Spleen (tissue), 7 donors: Measurements from ENCODE around the gene C2orf69.

Experiments used
- CTCF ChIP-seq, 11 experiments: fragments of 200-600 bp in 7 of 11; fragments of 450-650 bp in 4 of 11; sonication (generic) in 4 of 11; IDR thresholded peaks in 8 of 11; conservative IDR thresholded peaks in 3 of 11; 1 replicate in 7 of 11; 2 replicates in 4 of 11; pipeline versions ENCODE4 v1.4.0 to v1.8.0; 2016 to 2021; ENCODE audit warnings: antibody characterized with exemption in 11 of 11, inconsistent platforms in 4 of 11, mild to moderate bottlenecking in 1 of 11
- POLR2A ChIP-seq, 3 donors: fragments of 450-650 bp; IDR thresholded peaks; one replicate each; pipeline ENCODE4 v1.5.1; 2017; ENCODE audit warnings: antibody characterized with exemption in 3 of 3, mild to moderate bottlenecking in 1 of 3
- POLR2AphosphoS5 ChIP-seq, 3 donors: sonication (generic); formaldehyde crosslinking; IDR thresholded peaks; one replicate each; pipeline ENCODE4 v1.5.1; 2017; ENCODE audit warnings: antibody characterized with exemption in 3 of 3
- donor health status: DM: no; HTN: no; CAD: no; lungs with moderate emphysema.
- donor health status: DM: no; HTN: no; CAD: no.
- donor health status: DM: no; HTN: no; CAD: no.

DNA sequence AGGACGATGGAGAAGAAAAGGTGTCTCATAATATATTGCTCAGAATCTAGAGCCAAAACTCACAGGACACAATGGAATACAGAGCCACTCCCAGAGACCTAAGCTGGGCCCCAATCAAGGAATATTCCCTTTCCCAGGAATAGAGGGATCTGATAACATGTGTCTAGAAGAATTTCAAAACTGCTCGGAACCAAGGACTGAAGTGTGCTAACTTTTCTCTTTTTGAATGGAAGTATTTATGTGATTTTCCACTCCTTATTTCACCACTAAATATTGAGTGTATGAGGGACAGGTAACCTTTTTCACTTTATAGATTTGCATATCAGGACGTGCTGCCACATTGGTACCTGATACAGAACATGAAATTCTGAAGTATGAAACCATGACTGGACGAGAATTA, 9.2 kb upstream of the C2orf69 start:
- TF ChIP-seq CTCF (IDR thresholded peaks at IDR 0.05 in 8 of 11, conservative IDR thresholded peaks at IDR 0.05 in 3 of 11) (no peak), POLR2A (IDR thresholded peaks at IDR 0.05) (no peak), POLR2AphosphoS5 (IDR thresholded peaks at IDR 0.05) (no peak)
